BLaER1 (cell line): ENCODE measurements around the gene LMO1.

Experiments
- H3K27ac ChIP-seq: shearing (Covaris generic); formaldehyde crosslinking; 2 replicates; pipeline ENCODE4 v1.8.1; 2022
- H3K27me3 ChIP-seq: shearing (Covaris generic); formaldehyde crosslinking; 2 replicates; pipeline ENCODE4 v1.8.1; 2022
- H3K36me3 ChIP-seq: shearing (Covaris generic); formaldehyde crosslinking; 2 replicates; pipeline ENCODE4 v1.8.1; 2022
- H3K4me1 ChIP-seq: shearing (Covaris generic); formaldehyde crosslinking; 2 replicates; pipeline ENCODE4 v1.8.1; 2022
- H3K4me2 ChIP-seq: shearing (Covaris generic); formaldehyde crosslinking; 2 replicates; pipeline ENCODE4 v1.8.1; 2022
- H3K4me3 ChIP-seq: shearing (Covaris generic); formaldehyde crosslinking; 2 replicates; pipeline ENCODE4 v1.8.1; 2022
- H3K9ac ChIP-seq: shearing (Covaris generic); formaldehyde crosslinking; 2 replicates; pipeline ENCODE4 v1.8.1; 2022
- H3K9me3 ChIP-seq: shearing (Covaris generic); formaldehyde crosslinking; 2 replicates; pipeline ENCODE4 v1.8.1; 2022
- H4K20me1 ChIP-seq: shearing (Covaris generic); formaldehyde crosslinking; 2 replicates; pipeline ENCODE4 v1.8.1; 2022
- Cebpa-rat ChIP-seq: shearing (Covaris generic); IDR thresholded peaks from 2 replicates; pipeline ENCODE4 v1.8.1; 2022

LMO1 gene

GRCh38 chr11:8282631-8283030 is 19.0 kb upstream of the LMO1 start:
- no peaks in the 10 kb centered on the region for H3K36me3 ChIP-seq
- no peak overlapping the region for H3K27ac ChIP-seq
- H3K4me1 ChIP-seq, result peaks cover 4% of the 10 kb centered on the region; the same call in 1 of the 2 replicates
- H4K20me1 ChIP-seq, result no peaks in the 10 kb centered on the region
- TF ChIP-seq Cebpa-rat, result no peak
- H3K4me3 ChIP-seq, result no peak overlapping the region
- H3K27me3 ChIP-seq, result peaks cover 17% of the 10 kb centered on the region; the same call in 1 of the 2 replicates
- H3K9me3 ChIP-seq, result no peaks in the 10 kb centered on the region
- no peak overlapping the region for H3K4me2 ChIP-seq
- no peak overlapping the region for H3K9ac ChIP-seq

- no peak overlapping the region for H3K9ac ChIP-seq
- H3K36me3 ChIP-seq, result no peaks in the 10 kb centered on the region
- no peaks in the 10 kb centered on the region for H4K20me1 ChIP-seq
- peaks cover 4% of the 10 kb centered on the region; the same call in 1 of the 2 replicates for H3K4me1 ChIP-seq
- H3K27me3 ChIP-seq, result peaks cover 17% of the 10 kb centered on the region; the same call in 1 of the 2 replicates
- no peak overlapping the region for H3K4me3 ChIP-seq
- no peak overlapping the region for H3K27ac ChIP-seq
- H3K4me2 ChIP-seq, result no peak overlapping the region
- TF ChIP-seq Cebpa-rat, result no peak
- no peaks in the 10 kb centered on the region for H3K9me3 ChIP-seq
These were observed 17.6 kb upstream of the LMO1 start for GRCh38 chr11:8281266-8281665.

DNA sequence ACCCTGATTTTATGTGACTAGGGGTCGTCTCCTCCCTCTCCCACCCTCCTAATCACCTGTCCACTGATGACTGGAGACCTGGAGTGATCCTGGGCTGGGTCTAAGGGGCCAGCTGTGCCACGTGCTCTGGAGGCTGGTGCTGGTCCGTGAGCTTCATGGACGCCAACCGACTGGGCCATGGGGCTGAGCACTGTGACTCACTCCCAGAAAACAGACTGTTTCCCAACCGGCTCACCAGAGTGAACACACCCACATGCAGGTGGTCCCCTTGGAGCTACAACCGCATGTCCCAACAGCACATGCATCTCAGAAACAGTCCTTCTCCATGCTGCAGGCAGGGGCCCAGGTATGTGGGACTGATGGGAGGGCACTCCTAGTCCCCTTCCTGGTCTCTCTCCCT is 14.0 kb upstream of the LMO1 start:
- Histone ChIP-seq H4K20me1 (no peaks in the 10 kb centered on the region), H3K27me3 (peaks cover 4% of the 10 kb centered on the region; the same call in 1 of the 2 replicates), H3K4me2 (no peak overlapping the region), H3K9ac (no peak overlapping the region), H3K9me3 (no peaks in the 10 kb centered on the region; the same call in 1 of the 2 replicates), H3K36me3 (no peaks in the 10 kb centered on the region), H3K4me3 (no peak overlapping the region), H3K27ac (no peak overlapping the region), H3K4me1 (no peaks in the 10 kb centered on the region)
- TF ChIP-seq Cebpa-rat, result no peak

DNA sequence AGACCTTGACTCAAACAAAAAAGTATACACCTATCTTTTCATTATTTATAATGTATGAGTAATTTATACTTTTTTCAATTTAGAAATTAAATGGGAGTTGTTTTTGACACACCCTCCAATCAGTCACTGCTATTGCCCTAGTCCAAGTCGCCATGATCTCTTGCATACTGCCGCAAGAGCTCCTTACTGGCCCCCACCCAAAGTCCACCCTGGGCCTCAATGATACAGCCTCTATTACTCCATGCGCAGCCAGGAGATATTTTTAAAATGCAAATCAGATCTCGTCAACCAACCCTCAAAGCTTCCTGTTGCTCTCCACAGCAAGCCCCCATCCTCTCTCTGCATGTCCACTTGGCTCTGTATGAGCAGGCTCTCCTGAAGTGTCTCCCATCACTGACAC is 12.8 kb upstream of the LMO1 start:
- no peaks in the 10 kb centered on the region for H4K20me1 ChIP-seq
- no peak overlapping the region for H3K27ac ChIP-seq
- no peak for TF ChIP-seq Cebpa-rat
- H3K27me3 ChIP-seq, result no peaks in the 10 kb centered on the region
- H3K36me3 ChIP-seq, result no peaks in the 10 kb centered on the region
- H3K9ac ChIP-seq, result no peak overlapping the region
- no peaks in the 10 kb centered on the region for H3K4me1 ChIP-seq
- no peak overlapping the region for H3K4me2 ChIP-seq
- H3K9me3 ChIP-seq, result no peaks in the 10 kb centered on the region; the same call in 1 of the 2 replicates
- no peak overlapping the region for H3K4me3 ChIP-seq

GRCh38 chr11:8273287-8273686 is 9.6 kb upstream of the LMO1 start:
- H3K9ac ChIP-seq, result no peak overlapping the region
- no peak overlapping the region for H3K4me2 ChIP-seq
- H3K27me3 ChIP-seq, result peaks cover 31% of the 10 kb centered on the region
- H3K36me3 ChIP-seq, result no peaks in the 10 kb centered on the region
- no peak overlapping the region for H3K27ac ChIP-seq
- H3K4me1 ChIP-seq, result peaks cover 3% of the 10 kb centered on the region
- no peaks in the 10 kb centered on the region; the same call in 1 of the 2 replicates for H3K9me3 ChIP-seq
- peaks cover 4% of the 10 kb centered on the region; the same call in 1 of the 2 replicates for H4K20me1 ChIP-seq
- no peak overlapping the region for H3K4me3 ChIP-seq
- no peak for TF ChIP-seq Cebpa-rat

- no peak for TF ChIP-seq Cebpa-rat
- peaks cover 51% of the 10 kb centered on the region for H3K27me3 ChIP-seq
These were observed 7.6 kb upstream of the LMO1 start for GRCh38 chr11:8271106-8271886.

DNA sequence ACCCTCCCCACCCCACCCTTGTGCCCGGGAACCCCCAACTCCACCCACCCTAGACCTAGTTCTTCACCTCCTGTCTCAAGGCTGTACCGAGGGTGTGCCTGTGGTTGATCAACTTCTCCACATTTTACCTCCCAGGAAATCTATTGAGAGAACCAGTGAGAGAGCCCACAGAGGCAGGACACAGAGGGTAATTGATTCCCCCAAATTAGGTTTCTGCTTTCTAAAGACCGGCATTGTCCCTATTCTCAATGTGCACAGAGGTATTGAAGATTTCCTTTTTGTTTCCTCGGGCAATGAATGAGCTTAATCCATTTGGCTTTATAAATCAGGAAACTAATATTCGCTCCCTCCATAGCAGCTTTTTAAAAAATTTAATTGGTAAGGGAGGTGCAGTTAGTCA is 6.0 kb upstream of the LMO1 start:
- Histone ChIP-seq H3K27me3 (peaks cover 67% of the 10 kb centered on the region), H4K20me1 (peaks cover 22% of the 10 kb centered on the region; the same call in 1 of the 2 replicates), H3K27ac (no peak overlapping the region), H3K4me3 (no peak overlapping the region), H3K9ac (no peak overlapping the region), H3K4me2 (no peak overlapping the region), H3K36me3 (no peaks in the 10 kb centered on the region), H3K4me1 (peaks cover 14% of the 10 kb centered on the region), H3K9me3 (no peaks in the 10 kb centered on the region; the same call in 1 of the 2 replicates)
- TF ChIP-seq Cebpa-rat, result no peak

More at GRCh38 chr11:8271106-8271886, 7.6 kb upstream of the LMO1 start:
- Histone ChIP-seq H3K4me2 (no peak overlapping the region), H3K9ac (no peak overlapping the region), H3K27ac (no peak overlapping the region), H3K36me3 (no peaks in the 10 kb centered on the region), H3K9me3 (no peaks in the 10 kb centered on the region; the same call in 1 of the 2 replicates), H4K20me1 (peaks cover 22% of the 10 kb centered on the region; the same call in 1 of the 2 replicates), H3K4me3 (no peak overlapping the region), H3K4me1 (peaks cover 14% of the 10 kb centered on the region)

- Histone ChIP-seq H3K4me3 (peak overlapping the region; percentile 67), H3K27me3 (peaks cover 76% of the 10 kb centered on the region), H3K4me2 (peak overlapping the region; percentile 90)
These were observed 5.1 kb upstream of the LMO1 start for GRCh38 chr11:8268530-8269400.

DNA sequence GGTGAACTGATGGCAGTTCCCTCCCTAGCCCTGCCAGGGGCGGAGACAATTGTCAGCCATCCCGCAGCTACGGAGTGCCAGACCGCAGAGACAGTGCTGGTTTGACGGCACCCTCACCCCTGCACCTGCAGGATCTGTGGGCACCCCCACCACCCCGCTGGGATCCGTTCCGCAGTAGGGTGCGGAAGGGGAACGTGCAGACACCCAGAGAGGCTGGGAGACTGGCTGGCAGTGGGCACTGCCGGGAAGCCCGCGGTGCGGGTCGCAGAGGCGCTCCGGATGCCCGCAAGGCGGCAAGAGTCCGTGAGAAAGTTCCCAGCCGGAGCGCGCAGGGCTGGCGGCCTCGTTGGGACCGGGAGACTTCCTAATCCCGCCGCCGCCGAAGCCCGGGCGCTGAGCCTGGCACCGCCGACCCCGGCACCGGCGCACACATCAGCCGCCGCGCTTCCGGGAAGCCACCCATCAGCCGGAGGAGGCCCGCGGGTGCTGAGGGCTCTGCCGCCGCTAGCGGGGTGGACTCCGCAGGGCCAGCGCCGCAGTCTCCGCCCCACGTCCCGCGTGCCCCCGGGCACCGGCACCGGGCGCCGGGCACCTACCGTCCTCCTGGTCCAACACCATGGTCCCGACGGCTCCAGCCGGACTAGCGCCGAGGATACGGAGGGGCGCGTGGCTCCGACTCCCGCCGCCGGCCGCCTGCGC is 4.3 kb upstream of the LMO1 start:
- Histone ChIP-seq H3K4me3 (peak overlapping the region; percentile 67), H3K4me1 (peaks cover 21% of the 10 kb centered on the region), H3K36me3 (no peaks in the 10 kb centered on the region), H4K20me1 (peaks cover 28% of the 10 kb centered on the region; the same call in 1 of the 2 replicates), H3K27ac (no peak overlapping the region), H3K9me3 (no peaks in the 10 kb centered on the region), H3K27me3 (peaks cover 83% of the 10 kb centered on the region), H3K9ac (peak overlapping the region; percentile 24; the same call in 1 of the 2 replicates), H3K4me2 (peak overlapping the region; percentile 90)
- no peak for TF ChIP-seq Cebpa-rat

More at GRCh38 chr11:8268530-8269400, 5.1 kb upstream of the LMO1 start:
- H3K4me1 ChIP-seq, result peaks cover 14% of the 10 kb centered on the region
- H4K20me1 ChIP-seq, result peaks cover 22% of the 10 kb centered on the region; the same call in 1 of the 2 replicates
- H3K27ac ChIP-seq, result no peak overlapping the region
- no peaks in the 10 kb centered on the region for H3K9me3 ChIP-seq
- no peaks in the 10 kb centered on the region for H3K36me3 ChIP-seq
- H3K9ac ChIP-seq, result no peak overlapping the region
- TF ChIP-seq Cebpa-rat, result no peak
